ENCODE data around the gene OR2T3. TPM values are rescaled to one million over a fixed set of nuclear protein-coding genes. Genes with fewer than 3 reads are reported as not detected.
"Not testable (repeated sequence)": the region's sequence is repeated elsewhere in the genome, so short reads cannot be mapped to it uniquely, and the experiment has no call there.

The OR2T3 gene
- total RNA-seq, 1 donor from 2014 or later = not detected

DNA sequence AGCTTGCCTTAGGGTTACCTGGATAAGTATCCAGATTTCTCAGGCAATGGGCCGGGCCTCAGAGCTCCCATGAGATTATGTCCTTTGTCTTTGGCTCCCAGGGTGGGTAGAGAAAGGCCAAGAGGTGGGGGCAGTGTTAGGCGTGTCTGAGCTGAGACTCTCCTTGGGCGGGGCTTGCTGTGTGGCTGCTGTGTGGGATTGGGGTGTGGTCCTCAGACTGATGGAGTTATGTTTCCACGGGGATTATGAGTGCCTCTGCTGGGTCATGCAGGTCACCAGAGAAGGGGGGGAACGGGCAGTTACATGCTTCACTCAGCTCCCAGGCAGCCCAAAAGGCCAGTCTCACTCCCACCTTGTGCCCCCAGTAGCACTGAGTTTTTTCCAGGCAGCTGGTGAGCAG is 23.5 kb downstream of the OR2T3 start:
- H3K27me3 ChIP-seq (ENCODE audit: low read depth); H3K9me3 ChIP-seq; DNase-seq; ATAC-seq; H3K36me3 ChIP-seq; intact Hi-C loops (cut with DNase I); H3K4me1 ChIP-seq; H3K4me3 ChIP-seq; H3K27ac ChIP-seq: not testable (repeated sequence)

DNA sequence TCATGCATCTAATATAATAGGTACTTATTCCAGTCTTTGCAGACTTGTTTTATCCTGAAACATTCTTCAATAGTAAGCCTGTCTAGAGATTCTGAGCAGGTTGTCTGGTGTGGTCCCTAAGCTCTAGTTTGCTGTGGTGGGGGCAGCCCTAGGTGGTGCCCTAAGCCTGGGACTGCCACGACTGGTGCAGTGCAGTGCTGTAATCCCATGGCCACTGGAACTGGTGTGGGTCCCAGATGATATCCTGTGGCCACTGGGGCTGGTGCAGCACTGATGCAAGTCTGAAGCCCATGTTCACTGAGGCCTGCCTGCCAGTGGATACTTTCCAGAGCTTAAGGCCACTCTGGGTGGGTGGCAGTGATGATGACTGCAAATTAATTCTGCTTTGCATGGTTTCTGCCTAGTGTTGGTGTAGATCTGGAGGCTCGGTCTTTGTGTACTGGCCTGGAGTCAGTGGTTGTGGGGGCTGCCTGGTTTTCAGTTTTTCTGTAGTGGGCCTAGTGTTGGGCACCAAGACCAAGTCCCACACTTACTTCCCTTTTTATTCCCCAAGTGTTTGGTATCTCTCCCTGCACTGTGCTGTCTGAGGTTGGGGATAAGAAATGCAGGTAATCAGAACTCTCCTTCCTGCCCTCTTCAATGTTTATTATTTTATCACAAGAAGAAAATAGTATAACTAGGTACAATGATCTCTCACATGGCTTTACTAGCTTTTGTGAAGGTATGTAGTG is 27.3 kb downstream of the OR2T3 start:
- H3K4me3 ChIP-seq; H3K4me1 ChIP-seq; H3K27ac ChIP-seq; DNase-seq; intact Hi-C loops (cut with DNase I); H3K27me3 ChIP-seq (ENCODE audit: low read depth); H3K36me3 ChIP-seq; H3K9me3 ChIP-seq: not testable (repeated sequence)
- ATAC-seq = peak in 1 of 2 donors; percentile 39

DNA sequence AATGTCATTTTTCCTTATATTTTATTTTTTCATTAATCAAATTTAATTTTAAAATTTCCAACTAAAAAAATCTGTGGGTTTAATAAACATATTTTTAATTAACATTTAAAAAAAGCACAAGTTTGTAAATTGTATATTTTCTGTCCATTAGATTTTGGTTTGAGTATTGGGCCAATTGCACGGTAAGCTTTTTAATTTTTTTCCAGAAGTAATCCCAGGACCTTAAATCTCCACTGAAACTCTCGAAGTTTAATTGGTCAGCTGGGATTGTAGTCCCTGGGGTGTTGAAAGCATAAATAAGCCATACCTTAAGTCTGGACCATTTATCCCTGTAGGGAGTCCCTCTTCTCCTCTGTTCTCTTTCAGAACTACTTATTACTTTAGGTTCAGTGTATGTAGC is 34.6 kb downstream of the OR2T3 start, which contains the start of gene OR2G6:
TSS of gene OR2G6 (plus strand) at position 301 of the 400 bp plus-strand sequence. CDS start 13,574 bp downstream, outside the sequence.
- H3K27ac ChIP-seq; DNase-seq; intact Hi-C loops (cut with DNase I); H3K4me3 ChIP-seq; H3K27me3 ChIP-seq (ENCODE audit: low read depth); H3K36me3 ChIP-seq; H3K4me1 ChIP-seq; ATAC-seq; H3K9me3 ChIP-seq: not testable (repeated sequence)

DNA sequence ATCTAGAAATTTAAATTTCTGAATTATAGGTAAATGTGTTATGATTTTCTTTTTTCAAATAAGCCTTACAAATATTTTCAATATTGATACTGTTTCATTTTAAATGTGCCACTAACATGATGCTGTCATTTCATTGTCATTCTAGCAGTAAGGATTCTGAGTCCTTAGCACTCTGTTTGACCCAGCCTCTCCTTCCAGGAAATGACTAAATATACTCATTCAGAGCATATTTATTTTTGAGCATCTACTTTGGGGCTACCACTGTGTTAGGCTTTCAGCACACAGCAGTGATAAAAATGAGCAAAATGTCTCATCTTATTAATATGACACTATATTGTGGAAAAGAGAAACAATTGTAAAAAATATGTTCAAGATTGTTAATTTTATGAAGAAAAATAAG is 37.1 kb downstream of the OR2T3 start:
- intact Hi-C loops (cut with DNase I); DNase-seq; H3K36me3 ChIP-seq; H3K4me3 ChIP-seq; H3K27me3 ChIP-seq (ENCODE audit: low read depth); H3K4me1 ChIP-seq; ATAC-seq; H3K27ac ChIP-seq; H3K9me3 ChIP-seq: not testable (repeated sequence)

DNA sequence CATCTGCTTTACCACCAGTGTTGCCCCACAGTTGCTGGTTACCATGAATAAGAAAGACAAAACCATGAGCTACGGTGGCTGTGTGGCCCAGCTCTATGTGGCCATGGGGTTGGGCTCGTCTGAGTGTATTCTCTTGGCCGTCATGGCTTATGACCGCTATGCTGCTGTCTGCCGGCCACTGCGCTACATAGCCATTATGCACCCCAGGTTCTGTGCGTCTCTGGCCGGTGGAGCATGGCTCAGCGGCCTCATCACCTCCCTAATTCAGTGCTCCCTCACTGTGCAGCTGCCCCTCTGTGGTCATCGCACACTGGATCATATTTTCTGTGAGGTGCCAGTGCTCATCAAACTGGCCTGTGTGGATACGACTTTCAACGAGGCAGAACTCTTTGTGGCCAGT is 48.7 kb downstream of the OR2T3 start:
- intact Hi-C loops (cut with DNase I) = no loop called here
- Histone ChIP-seq H3K27me3 (ENCODE audit: low read depth) (no peaks in the 10 kb centered on the region), H3K27ac (no peak overlapping the region), H3K36me3 (no peaks in the 10 kb centered on the region), H3K9me3 (no peaks in the 10 kb centered on the region), H3K4me3 (no peak overlapping the region), H3K4me1 (no peaks in the 10 kb centered on the region)
- ATAC-seq (no peak), DNase-seq (no peak)
- TF ChIP-seq, protein P1, sequence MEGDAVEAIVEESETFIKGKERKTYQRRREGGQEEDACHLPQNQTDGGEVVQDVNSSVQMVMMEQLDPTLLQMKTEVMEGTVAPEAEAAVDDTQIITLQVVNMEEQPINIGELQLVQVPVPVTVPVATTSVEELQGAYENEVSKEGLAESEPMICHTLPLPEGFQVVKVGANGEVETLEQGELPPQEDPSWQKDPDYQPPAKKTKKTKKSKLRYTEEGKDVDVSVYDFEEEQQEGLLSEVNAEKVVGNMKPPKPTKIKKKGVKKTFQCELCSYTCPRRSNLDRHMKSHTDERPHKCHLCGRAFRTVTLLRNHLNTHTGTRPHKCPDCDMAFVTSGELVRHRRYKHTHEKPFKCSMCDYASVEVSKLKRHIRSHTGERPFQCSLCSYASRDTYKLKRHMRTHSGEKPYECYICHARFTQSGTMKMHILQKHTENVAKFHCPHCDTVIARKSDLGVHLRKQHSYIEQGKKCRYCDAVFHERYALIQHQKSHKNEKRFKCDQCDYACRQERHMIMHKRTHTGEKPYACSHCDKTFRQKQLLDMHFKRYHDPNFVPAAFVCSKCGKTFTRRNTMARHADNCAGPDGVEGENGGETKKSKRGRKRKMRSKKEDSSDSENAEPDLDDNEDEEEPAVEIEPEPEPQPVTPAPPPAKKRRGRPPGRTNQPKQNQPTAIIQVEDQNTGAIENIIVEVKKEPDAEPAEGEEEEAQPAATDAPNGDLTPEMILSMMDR (IDR thresholded peaks at IDR 0.05) = no peak

Other genes with a start within 250 kb of the OR2T3 start
- gene OR2M4, start 241.9 kb upstream of the OR2T3 start, total RNA-seq = not detected
- not detected for gene OR2T33, start 195.4 kb upstream of the OR2T3 start, total RNA-seq
- not detected for gene OR2T12, start 169.9 kb upstream of the OR2T3 start, total RNA-seq
- not detected for gene OR2M7, start 148.8 kb upstream of the OR2T3 start, total RNA-seq
- not detected for gene OR14C36, start 124.6 kb upstream of the OR2T3 start, total RNA-seq
- not detected for gene OR2T4, start 111.7 kb upstream of the OR2T3 start, total RNA-seq
- gene OR2T6, start 97.6 kb upstream of the OR2T3 start, total RNA-seq = not detected
- gene OR2T1, start 70.3 kb upstream of the OR2T3 start, total RNA-seq = not detected
- not detected for gene OR2T2, start 27.7 kb upstream of the OR2T3 start, total RNA-seq
- gene OR2T5, start 15.2 kb downstream of the OR2T3 start, total RNA-seq = not detected
- not detected for gene OR2G6, start 34.7 kb downstream of the OR2T3 start, total RNA-seq
- not detected for gene OR2T29, start 89.4 kb downstream of the OR2T3 start, total RNA-seq
- gene OR2T34, start 101.4 kb downstream of the OR2T3 start, total RNA-seq = not detected
- not detected for gene OR2T10, start 124.3 kb downstream of the OR2T3 start, total RNA-seq
- gene OR2T11, start 161.7 kb downstream of the OR2T3 start, total RNA-seq = not detected
- not detected for gene OR2T35, start 171.9 kb downstream of the OR2T3 start, total RNA-seq
- gene OR2T27, start 182.2 kb downstream of the OR2T3 start, total RNA-seq = not detected
- not detected for gene OR14I1, start 229.4 kb downstream of the OR2T3 start, total RNA-seq